ENCODE data around the gene KRTAP10-9.

The KRTAP10-9 gene

GRCh38 chr21:44664691-44665090 lies 37.8 kb downstream of the KRTAP10-9 start:
- DNase-seq (ENCODE audit: low read depth), result no peak

DNA sequence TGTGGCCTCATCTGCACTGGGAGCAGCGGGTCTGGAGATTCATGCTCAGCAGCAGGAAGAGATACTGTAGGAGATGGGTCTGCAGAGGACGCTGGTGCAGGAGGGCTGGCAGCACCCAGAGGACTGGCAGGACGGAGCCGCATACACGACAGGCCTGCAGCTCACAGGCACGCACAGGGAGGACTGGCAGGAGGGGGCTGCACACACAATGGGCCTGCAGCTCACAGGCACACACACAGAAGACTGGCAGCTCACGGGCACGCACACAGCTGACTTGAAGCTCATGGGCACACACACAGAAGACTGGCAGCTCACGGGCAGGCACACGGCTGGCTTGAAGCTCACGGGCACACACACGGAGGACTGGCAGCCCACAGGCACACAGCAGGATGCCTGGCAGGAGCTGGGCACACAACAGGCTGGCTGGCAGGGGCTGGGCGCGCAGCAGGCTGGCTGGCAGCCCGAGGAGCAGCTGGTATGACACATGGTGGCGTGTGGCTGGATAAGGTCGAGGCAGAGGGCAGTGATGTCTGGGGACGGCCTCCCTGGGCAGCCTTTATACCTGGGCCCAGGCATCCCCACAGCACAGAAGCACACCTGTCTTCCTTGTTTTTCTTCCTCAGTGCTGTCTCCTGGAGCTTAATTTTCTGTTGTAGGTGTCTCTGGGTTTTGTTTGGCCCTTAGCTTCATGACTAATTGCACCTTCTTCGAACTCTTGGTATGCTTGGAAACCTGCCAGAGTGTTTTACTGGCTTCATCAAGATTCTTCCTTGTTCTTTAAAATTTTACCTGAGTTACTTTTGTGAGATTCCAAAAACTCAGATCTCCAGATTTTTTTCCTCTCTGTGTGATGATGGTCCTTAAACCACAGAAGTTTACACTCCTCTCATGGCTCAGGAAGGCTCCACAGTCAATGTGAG lies 39.8 kb downstream of the KRTAP10-9 start, which contains the start of gene KRTAP12-2:
Gene KRTAP12-2, minus strand, starts transcription at position 527 of the 920 bp plus-strand sequence. Its CDS starts 41 bp downstream, at position 486.
- no peak for DNase-seq (ENCODE audit: low read depth)

- no peak for DNase-seq (ENCODE audit: low read depth)
Observed at GRCh38 chr21:44667612-44668011, 40.7 kb downstream of the KRTAP10-9 start.

GRCh38 chr21:44670642-44671432 lies 43.9 kb downstream of the KRTAP10-9 start:
- no peak for DNase-seq (ENCODE audit: low read depth)

DNA sequence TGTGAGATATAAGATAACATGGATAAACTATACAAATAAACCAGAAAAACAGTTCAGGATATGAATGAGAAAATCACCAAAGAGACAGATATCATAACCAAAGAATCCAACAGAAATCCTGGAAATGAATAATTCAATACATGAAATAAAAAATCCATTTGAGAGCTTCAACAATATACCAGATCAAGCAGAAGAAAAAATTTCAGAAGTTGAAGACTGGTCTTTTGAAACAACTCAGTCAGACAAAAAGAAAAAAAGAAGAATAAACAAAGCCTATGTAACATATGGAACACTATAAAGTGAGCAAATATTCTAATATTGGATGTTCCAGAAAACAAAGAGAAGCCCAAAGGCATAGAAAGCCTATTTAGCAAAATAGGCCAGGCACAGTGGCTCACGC lies 45.0 kb downstream of the KRTAP10-9 start:
- DNase-seq (ENCODE audit: low read depth), result no peak

DNA sequence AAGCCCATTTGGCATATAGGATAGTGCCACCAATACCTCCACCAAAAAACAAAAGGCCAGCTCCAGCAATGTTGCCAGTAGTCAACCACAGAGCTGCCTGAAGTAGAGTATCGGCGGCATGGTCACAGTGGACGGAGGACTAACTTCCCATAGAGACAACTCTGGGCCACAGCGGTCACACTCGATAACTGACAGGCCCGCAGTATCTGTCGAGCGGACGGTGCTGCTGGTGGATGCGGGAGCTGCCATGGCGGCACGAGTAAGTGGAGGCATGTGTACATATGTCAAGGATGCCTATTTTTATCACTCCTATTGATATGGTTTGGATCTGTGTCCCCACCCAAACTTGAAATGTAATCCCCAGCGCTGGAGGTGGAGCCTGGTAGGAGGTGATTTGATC lies 51.0 kb downstream of the KRTAP10-9 start:
- no peak for DNase-seq (ENCODE audit: low read depth)
